ENCODE data around the gene NYNRIN.

The NYNRIN gene

DNA sequence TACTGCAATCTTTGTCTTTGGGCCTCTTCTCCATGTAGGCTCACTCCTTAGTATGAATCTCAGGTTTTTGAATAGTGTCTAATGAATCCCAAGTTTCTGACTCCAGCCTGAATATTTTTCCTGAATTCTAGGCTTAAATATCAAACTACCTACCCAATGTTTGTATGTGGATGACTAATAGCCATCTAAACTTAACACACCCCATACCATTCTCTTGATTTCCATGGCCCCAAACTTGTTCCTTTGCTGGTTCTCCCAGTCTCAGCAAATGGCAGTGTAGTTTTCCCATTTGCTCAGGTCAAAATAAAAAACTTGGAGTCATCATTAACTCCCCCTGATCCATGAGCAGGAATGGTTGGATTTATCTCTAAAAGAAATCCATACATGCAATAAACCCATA lies 62.5 kb downstream of the NYNRIN start:
- DNase-seq = no peak

DNA sequence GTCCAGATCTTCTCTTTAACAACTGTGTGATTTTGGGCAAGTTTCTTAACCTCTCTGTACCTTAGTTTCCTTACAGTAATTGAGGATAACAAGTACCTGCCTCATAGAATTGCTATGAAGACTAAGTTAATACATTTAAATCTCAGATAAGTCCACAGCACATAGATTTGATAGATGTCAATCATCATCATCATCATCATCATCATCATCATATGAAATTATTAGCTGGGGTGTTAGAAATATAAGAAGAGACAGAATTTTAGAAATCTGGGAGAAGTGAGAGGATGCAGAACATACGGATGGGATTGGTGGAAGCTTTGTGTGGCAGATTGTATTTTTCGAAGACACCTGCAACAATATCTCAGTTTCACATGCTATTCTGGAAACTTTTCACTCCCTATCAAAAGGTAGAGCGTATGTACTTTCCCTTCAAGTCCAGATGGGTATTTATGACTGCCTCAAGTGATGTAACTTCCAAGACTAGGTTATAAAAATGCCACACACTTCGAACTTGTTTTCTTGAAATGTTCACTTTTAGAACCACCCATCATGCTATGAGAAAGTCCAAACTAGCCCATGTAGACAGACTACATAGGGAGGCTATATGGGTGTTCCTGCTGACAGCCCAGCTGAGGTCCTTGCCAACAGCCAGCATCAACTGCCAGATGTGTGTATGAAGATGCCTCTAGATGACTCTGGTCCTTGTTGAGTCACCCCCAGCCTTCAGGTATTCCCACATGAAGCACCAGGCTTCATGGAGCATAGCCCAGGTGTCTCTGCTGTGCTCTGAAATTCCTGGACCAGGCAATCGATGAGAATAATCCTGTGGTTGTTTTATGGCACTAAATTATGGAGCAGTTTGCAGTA lies 64.4 kb downstream of the NYNRIN start:
- no peak for DNase-seq

DNA sequence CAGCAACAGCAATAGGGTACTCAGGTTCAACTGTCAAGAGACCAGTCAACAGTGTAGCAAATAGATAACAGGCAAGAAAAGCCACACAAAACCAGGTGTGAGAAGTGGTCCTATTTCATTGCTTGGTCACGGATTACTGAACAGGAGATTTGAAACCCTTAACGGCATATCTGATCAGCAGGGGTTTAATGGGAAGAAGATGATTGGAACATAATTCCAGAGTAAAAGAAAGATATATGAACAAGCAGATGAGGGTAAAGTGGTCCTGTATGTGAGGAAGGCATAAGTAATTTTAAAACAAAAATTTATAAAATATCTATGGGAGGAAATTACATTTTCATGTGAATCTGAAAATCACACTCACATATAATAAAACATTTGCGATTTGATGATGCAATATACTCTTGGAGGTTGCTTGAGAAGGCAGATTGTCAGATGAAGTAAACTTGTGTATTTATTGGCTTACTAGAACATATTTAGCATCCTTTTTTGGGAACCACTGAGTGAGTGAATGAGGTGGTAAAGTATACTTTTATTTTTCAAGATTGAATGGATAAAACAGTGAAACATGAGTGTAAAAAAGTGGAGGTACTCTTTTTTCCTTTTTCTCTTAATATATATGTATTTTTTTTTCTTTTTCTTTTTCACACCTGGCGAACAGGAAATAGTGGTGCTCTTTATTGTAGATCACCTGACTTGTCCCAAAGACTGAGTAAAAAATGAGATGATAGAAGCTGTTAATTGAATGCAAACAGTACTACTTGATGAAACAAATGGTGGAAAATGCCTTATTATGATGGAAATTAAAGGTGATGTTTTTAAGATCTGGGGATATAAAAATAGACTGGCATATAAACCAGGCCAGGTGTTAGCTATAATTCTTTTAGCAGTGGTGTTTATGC lies 65.3 kb downstream of the NYNRIN start:
- DNase-seq = no peak

DNA sequence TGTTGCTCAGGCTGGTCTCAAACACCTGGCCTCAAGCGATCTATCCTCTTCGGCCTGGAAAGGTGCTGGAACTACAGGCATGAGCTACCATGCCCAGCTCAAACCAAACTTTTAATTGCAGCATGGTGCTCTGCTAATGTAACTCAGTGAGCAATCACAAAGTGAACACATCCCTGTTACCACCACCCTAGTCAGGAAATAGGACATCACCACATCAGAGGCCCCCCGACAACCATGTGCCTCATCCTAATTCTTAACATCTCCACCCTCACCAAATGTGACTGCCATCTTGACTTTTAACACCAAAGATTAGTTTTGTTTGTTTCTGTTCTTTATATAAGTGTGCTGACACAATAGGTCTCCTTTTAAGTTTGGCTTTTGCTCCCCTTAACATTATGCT lies 66.6 kb downstream of the NYNRIN start:
- no peak for DNase-seq

DNA sequence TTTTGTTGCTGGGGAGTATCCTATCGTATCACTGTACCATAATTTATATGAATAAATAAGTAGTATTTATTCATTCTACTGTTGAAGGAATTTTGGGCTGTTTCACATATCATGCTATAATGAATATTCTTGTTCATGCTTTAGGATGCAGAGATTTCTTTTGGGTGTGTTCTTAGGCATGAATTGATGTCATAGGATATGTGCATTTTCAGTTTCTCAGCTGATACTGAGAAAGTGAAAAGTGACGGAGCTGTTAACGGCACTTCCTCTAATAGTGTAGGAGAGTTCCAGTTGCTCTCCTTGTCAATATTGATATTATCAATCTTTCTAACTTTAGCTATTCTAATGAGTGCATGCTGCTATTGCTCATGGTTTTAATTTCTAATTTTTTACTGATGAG lies 67.0 kb downstream of the NYNRIN start:
- no peak for DNase-seq
